Measurements from ENCODE around the gene DMBX1.

The DMBX1 gene

GRCh38 chr1:46525253-46525983, 35.8 kb downstream of the DMBX1 start:
- DNase-seq (ENCODE audit: low read depth in 2 of 2) = no peak

- DNase-seq (ENCODE audit: low read depth in 2 of 2) = no peak
Observed at GRCh38 chr1:46526013-46526690, 36.5 kb downstream of the DMBX1 start.

GRCh38 chr1:46526691-46527291, 37.2 kb downstream of the DMBX1 start:
- DNase-seq (ENCODE audit: low read depth in 2 of 2) = no peak

- DNase-seq (ENCODE audit: low read depth in 2 of 2) = peak; percentile 30 to 33
Observed at GRCh38 chr1:46527474-46528296, 38.0 kb downstream of the DMBX1 start.

- DNase-seq (ENCODE audit: low read depth in 2 of 2) = no peak
Observed at GRCh38 chr1:46528297-46528955, 38.8 kb downstream of the DMBX1 start.

- DNase-seq (ENCODE audit: low read depth in 2 of 2) = no peak
Observed at GRCh38 chr1:46529031-46529630, 39.5 kb downstream of the DMBX1 start.

GRCh38 chr1:46530311-46530710, 40.7 kb downstream of the DMBX1 start:
- DNase-seq (ENCODE audit: low read depth in 2 of 2) = no peak

GRCh38 chr1:46530791-46531409, 41.3 kb downstream of the DMBX1 start:
- DNase-seq (ENCODE audit: low read depth in 2 of 2) = no peak

GRCh38 chr1:46532095-46532494, 42.5 kb downstream of the DMBX1 start:
- no peak for DNase-seq (ENCODE audit: low read depth in 2 of 2)

GRCh38 chr1:46532498-46533178, 43.0 kb downstream of the DMBX1 start:
- peak; percentile 44 to 56 for DNase-seq (ENCODE audit: low read depth in 2 of 2)

- DNase-seq (ENCODE audit: low read depth in 2 of 2) = peak in 1 of 2 donors; percentile 14
Observed at GRCh38 chr1:46533179-46533864, 43.7 kb downstream of the DMBX1 start.

GRCh38 chr1:46535063-46535462, 45.4 kb downstream of the DMBX1 start:
- DNase-seq (ENCODE audit: low read depth in 2 of 2) = no peak

GRCh38 chr1:46536527-46536926, 46.9 kb downstream of the DMBX1 start:
- DNase-seq (ENCODE audit: low read depth in 2 of 2) = no peak

- no peak for DNase-seq (ENCODE audit: low read depth in 2 of 2)
Observed at GRCh38 chr1:46537651-46538050, 48.0 kb downstream of the DMBX1 start.

- DNase-seq (ENCODE audit: low read depth in 2 of 2) = no peak
Observed at GRCh38 chr1:46538147-46538546, 48.5 kb downstream of the DMBX1 start.

Measured in activated CD8-positive, alpha-beta memory T cell treated with anti-CD3 and anti-CD28 coated beads for 4 hours (primary cell).